A204.1 (cell line): ENCODE results near the gene TOMM20.
"Not testable (repeated sequence)": the region's sequence is repeated elsewhere in the genome, so short reads cannot be mapped to it uniquely, and the experiment has no call there.

Experiments used
- FAIRE-seq: peaks from 2 replicates; lab custom pipeline; 2012; peaks lifted over from hg19 to GRCh38; lab: Jason Lieb, UNC

TOMM20 gene

DNA sequence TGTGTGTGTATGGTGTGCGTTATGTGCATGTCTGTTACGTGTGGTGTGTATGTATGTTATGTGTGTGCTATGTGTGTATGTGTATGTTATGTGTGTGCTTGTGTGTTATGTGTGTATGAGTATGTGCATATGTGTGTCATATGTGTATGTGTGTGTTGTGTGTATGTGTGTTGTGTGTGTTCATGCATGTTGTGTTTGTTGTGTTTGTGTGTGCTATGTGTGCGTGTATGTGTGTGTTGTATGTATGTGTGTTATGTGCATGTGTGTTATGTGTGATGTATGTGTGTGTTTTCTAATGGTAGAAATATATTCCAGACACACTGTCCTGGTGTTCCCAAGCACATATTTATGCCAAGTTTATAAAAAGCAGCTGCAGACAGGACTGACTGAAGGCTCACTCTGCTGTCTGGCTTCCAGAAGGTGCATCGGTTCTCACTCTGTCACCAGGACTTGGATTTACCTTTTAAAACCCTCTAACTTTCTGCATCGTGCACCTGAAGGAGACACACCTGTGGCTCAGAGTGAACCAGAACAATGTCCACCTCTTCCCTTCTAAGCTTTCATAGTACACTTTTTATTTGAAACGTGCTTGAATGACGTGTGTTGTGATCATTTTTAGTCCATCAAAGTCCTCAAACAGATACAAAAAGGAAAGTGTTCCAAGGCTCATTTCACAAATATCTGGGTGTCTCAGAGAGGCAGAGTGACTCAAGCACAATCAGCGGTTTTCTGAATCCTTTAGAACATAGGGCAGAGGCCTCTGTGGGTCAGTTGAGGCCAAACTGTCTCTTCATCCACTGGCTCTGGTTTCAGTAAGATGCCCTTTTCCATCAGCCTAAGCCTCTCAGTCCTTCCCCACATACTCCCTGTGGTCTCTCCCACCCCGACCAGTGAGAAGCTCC, 49.9 kb downstream of the TOMM20 start:
- FAIRE-seq: no peak

DNA sequence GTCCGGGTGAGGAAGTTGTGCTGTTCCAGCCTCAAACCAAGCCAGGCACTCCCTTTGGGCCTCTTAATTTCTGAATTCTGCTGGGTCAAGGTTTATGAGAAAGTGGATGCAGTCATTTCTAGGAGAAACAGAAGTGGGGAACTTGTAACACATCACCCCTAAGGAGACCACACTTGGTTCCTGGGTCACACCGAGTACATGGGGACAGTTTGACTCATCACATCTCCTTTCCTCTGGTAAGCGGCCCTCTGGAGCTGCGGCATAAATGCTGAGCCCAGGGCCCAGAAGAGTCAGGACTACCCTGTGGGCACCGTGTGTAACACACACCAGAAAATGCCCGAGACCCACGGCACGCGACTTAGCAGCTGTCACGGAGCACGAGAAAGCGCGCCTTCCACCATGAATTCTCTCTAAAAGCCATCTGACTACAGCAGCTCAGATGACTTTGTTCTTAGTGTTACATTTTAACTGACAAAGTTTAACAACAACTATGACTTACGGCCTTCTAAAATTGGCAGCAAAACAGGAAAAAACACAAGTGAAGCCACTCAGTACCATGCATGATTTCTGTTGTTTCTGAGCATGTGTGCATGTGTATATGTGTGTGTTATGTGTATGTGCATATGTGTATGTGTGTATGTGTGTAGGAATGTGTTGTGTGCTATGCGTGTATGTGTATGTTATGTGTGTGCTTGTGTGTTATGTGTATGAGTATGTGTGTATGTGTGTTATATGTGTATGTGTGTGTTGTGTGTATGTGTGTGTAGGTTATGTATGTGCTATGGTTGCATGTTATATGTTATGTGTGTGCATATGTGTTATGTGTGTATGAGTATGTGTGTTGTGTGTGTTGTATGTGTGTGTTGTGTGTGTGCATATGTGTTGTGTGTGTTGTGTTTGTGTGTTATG, 50.8 kb downstream of the TOMM20 start:
- no peak for FAIRE-seq

DNA sequence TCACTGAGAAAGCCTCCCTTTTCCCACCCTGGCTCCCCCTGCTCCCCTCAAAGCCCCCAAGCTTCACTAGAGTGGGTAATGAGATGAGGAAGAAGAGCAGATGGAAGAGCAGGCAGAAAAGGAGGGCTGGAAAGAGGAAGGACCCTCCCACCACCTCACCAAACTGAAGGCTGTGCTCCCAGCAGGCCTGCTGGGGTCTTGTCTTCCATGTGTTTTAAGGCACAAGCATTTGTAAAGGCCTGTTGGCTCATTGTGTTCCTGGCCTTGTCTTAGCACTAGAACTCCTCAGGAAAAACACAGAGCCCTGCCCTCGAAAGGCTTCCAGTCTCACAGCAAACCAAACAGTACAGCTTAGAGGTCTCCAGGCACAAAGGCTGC, 51.5 kb downstream of the TOMM20 start:
- no peak for FAIRE-seq

DNA sequence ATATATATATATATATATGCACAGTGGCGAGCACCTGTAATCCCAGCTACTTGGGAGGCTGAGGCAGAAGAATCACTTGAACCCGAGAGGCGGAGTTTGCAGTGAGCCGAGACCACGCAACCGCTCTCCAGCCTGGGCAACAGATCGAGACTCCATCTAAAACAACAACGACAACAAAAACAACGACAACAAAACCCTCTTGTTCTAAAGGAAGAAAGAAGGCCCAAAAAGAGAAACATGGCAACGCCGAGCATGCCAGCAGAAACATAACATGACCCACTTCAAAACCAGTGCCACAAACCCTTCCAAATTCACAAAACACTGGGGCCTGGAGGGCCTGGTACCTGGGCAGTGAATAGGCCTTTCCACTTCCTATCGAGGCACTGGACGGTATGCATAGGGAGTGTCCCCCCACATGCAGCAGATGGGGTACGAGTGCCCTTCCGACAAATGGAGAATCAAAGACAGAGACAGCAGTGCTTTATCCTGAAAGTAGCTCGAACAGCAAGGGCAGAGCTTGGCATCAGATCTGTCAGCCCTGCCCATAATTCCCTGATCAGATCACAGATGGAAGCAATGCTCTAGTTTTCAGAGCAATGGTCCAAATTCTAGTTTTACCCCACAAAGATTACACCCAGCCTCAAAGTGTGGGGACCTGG, 52.0 kb downstream of the TOMM20 start:
- no peak for FAIRE-seq

DNA sequence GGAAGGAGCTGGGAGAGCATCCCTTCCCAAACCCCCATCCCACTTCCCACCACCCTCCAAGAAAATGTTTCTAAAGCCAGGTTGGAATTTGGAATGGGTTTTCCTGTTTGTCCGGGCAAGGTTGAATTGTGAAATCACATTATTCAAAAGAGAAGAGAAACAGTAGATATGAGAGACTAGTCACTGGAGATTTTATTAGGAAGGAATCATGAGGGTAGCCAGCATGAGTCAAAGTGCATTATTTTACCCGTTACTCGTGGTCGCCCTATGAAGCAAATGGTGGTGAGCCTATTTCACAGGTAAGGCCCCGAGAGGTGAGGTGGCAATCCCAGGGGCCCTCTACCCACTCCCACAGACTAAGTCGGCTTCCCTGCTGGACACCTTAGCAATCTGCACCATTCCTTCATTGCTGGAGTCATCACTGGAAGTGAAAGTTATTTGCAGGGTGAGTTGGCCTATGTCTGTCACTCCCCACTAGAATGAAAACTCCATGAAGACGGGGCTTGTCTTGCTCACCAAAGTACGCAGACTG, 52.8 kb downstream of the TOMM20 start:
- FAIRE-seq: no peak

DNA sequence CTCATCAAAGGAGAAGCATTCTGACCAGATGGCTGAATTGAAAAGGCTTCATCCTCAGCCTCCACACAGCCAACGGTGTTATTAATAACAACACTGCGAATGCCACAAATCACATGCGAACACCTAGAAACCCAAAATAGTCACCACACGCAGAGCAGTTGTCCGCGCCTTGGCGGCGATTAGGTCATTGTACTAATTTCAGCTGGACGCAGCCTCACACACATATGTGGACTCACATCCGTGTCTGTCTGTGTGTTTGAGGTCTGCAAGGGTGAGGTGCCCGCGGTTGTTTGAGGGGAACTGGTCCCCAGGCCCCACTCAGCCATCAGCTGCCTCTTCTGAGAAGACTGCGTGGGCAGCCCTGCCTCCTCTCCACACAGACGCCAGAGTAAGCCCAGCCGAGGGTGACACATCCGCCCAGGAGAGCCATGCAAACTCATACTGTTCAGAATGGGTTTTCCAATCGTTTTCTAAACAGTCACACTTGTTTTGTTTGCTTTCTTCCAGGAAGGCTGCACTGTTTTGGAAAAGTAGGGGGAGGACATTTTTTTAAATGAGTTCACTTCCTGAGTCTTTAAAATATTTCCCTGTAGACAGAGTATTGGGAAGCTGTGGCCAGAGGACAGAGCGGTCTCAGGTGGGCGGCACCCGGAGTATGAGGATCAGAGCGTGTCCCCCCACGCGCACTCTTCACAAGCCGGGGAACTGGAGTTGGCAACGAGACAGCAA, 53.4 kb downstream of the TOMM20 start:
- no peak for FAIRE-seq

DNA sequence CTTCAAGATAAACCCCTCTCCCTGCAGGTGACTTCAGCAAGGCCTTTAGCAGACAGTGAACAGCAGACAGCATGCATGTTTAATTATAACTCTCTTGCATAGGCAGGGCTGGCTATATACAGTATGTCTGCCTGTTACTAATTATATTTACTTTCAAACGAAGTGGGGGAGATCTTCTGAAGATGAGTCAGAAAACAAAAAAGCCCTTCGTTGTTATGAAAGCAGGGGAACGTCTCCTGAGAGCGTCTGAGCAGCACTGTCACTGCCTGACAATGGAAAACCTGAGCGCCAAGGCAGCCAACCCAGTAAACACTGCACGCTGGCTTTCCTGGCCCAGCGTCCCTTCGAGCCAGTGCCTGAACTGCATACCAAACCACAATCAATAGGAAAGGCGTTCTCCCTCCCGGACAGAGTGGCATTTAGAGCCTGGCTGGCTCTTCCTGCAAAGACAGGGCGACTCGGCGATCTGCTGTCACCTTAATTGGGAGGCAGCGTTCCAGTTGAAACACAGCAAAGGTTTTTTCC, 54.1 kb downstream of the TOMM20 start:
- FAIRE-seq: no peak

DNA sequence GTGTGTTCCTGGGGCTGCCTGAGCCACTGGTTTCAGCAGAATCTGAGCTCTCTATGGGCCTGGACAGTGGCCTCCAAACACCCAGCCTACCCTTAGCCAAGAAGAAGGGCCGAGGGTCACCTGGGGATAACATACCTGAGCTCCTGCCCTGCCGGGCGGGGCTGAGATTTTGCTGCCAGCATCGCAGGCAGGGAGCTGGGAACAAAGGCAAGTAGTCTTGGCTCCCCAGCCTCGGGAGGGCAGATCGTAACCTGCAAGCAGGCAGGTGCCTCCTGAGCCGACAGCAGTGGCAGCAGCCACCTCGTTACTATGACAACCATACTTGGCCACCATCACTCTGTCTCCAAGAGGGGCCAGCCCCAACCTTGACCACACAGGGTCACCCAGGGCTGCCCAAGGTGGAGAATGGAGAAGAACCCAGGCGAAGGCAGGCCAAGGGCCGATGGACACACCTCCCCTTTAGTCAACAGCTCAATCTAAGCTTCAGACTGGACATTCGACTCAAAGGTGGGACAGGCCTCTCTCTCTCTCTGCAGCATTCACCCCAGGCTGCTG, 54.6 kb downstream of the TOMM20 start:
- FAIRE-seq: no peak

DNA sequence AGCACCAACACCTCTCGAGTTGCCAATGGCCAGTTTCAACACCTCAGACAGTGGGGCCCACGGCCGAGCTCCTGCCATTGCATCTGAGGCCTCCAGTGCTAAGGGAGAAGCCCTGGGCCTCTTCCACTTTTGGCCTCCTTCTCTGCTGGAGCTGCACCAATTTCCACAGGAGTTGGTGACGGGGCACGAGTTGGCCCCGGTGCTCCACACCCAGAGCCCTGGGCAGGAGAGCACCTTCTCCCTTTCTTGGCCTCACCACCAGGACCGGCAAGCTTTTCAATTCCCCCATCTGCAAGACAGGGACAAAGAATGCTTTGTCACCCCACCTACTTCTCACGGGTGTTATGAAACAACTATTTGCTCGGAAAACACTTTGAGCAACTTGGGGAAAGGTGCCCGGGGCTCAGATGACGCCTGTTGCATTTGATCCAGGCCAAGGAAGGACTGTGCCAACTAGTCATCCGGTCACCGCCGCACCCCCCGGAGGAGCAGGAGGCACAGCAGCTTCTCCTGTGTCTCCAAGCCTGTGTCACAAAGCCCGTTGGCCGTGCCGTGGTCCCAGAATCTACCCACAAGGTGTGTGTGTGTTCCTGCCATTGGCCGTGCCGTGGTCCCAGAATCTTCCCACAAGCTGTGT, 55.2 kb downstream of the TOMM20 start:
- no peak for FAIRE-seq

DNA sequence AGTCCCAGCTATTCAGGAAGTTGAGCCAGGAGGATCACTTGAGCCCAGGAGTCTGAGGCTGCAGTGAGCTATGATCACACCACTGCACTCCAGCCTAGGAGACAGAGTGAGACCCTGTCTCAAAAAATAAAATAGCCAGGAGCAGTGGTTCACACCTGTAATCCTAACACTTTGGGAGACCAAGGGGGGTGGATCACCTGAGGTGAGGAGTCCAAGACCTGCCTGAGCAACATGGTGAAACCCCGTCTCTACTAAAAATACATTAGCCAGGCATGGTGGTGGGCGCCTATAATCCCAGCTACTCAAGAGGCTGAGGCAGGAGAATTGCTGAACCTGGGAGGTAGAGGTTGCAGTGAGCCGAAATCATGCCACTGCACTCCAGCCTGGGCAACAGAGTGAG, 56.1 kb downstream of the TOMM20 start:
- FAIRE-seq: not testable (repeated sequence)

DNA sequence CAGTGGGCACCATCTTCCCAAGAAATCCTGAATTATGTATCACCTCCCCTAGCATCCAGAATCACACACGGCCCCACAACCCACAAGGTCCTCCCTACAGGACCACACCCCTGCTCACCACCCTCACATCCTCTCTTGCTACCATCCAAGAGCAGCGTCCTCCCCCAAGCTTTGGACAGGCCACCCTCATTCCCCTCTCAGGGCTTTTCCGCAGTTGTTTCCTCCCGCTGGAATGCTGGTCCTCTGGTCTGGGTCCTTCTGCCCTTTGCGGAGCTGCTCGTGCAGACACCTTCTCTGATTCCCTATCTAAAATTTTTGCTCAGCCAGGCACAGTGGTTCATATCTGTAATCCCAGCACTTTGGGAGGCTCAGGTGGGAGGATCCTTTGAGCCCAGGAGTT, 56.5 kb downstream of the TOMM20 start:
- FAIRE-seq: no peak

DNA sequence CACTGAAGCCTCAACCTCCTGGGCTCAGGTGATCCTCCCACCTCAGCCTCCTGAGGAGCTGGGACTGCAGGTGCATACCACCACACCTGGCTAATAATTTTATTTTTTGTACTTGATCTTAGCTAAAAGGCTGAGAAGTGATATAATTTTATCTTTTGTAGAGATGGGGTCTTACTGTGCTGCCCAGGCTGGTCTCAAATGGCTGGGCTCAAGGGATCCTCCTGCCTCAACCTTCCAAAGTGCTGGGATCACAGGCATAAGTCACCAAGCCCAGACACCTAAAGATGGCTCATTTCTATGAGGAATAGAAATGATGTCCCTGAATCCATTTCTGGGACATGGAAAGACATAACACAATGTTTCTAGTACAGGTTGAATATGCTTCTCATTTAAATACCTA, 57.8 kb downstream of the TOMM20 start:
- no peak for FAIRE-seq

DNA sequence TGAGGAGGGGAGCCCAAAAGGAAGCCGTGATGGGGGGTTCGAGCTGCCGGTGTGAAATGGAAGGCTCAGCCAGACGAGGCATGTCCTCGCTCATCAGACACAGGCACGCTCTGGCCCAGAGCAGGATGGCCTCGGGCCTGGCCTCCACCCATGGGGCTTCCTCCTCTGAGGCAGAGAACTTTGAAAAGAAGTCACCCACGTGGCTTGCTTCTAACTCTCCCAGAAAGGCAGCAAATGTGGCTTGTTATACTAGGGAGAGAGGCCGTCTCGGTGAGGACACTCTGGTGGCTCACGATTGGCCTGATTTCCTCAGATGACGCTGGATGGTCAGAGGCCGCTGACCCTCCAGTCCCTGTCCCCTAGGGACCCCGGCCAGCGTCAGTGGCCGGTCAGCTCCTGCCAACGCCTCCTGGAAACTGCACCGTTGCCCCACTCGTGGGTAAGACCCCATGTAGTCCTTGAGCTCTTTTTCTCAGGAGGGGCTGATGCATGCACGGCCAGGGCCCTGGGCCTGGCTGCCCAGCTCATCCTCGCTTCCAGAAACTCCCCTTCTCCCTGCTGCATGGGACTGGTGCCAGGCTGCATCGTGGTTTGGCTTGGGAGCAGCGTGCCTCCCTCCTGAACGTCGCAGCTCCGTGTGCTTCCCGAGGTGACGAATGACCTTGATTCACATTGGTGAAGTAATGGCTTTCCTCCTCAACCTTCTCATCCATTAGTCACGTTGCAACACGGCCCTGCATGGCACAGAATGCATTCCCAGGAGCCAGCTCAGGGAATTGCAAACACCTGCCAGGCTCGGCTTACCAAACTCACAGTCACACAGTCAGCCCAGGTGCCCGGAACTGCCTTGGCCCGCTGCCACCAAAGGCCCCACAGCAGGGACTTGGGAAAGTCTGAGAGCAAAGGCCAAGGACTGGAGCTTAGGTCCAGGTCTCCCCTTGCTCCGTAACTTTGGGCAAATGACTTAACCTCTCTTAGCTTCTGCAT, 58.8 kb downstream of the TOMM20 start:
- FAIRE-seq: no peak

DNA sequence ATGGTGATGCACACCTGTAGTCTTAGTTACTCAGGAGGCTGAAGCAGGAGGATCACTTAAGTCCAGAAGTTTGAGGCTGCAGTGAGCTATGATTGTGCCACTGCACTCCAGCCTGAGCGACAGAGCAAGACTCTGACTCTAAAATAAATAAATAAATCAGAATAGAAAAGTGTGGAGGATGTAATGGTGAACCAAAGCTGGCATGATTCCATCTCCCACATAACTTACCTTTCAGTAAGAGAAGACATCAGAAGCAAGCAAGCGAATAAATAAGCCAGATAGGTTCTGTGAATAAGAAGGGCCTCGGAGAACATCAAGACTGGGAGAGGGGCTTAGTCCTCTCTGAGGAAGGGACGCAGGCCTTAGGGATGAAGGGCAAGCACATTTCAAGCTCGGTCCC, 59.5 kb downstream of the TOMM20 start:
- no peak for FAIRE-seq

DNA sequence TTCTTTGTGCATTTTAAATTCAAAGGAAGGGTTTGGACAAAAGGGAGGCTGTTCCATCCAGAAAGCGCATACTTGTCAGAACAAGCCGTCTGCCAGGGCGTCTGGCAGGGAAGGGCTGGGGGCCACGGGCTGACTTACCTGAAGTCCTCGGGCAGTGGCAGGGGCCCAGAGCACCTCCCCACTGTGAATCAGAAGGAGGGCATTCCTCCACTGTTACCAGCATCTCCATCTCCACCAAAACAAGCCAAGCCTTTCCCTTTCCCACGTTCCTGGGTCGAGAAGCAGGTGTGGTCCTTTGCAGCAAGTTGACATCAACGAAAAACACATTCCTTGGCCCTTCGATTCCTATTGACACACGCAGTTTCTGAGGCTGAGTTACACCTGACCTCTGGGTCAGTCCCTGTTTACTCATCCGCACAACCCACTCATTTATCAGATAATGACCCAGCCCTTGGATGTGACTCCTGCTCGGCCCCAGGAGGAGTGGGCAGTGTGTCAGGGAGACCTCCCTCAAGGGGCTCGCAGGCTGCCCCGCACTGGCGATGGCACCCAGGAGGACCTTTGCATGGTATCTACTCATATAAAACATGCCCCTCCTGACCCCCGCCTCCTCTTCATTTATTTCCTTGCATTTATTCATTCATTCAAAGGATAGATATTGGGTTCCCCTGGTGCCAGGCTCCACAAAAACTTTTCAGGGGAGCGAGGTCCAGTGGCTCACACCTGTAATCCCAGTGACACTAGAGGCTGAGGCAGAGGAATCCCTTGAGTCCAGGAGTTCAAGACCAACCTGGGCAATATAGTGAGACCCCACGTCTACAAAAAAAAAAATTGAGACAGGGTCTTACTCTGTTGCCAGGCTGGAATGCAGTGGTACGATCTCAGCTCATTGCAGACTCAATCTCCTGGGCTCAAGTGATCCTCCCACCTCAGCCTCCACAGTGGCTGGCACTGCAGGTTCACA, 60.2 kb downstream of the TOMM20 start:
- no peak for FAIRE-seq

DNA sequence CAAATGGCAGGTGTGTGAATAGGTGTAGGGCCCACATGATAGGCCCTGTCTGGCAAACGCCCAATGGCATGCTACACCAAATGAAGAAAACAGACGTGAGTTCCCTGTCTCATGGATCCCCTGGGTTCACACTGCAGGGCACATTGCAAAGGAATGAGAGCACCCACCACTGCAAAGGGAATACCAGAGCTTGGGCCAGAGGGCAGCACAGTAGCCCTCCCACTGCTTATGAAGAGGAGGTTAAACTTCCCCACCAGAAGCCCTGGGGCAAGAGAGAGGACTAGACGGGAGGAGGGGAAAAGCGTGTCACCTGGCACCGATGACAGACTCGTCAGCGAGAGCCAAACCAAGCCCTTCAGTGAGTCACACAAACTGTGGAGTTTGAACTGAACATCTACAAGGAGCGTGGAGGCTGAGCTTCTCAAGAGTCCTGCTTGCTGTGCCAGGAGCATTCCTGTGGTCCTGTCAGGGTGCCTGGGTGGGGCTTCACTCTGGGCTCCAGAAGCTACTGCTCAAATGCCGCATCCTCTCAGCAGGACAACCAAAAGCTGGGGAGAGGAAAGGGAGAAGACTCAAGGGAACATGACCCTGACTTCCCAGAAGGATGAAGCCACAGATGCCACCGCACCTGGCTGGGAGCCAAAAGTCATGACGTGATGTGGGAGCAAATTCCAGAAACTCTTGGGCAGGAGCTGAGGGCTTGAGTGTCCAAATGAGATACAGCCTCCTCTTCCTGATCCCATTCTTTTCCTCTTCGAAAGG, 61.1 kb downstream of the TOMM20 start:
- no peak for FAIRE-seq

DNA sequence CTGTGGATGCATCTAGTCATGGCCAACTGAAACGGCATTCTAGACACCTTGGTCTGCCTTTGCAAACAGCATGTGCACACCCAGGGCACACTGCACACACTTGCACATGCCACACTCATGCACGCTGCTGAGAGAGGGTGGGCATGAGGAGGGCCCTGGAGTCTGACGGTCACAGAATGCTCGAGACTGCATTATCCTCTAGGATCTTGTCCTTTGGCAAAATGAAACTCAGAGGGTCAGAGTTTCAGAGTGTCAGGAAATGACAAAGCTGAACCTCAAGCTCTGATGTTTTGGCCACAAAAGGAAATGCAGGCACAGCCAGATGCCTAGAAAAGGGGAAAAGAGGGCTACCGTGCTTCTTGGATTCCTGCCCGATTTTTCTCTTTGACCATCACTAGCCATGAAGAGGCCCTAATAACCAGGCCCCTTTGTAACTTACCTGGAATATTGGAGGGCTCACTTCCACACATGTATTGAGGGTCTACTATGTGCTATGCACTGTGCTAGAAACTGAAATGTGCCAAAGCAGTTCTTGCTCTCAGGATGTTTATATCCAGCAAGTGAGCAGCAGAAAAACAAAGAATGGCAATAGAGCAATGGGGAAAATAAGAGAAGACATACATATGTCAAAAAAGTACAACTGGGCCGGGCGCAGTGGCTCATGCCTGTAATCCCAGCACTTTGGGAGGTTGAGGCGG, 65.4 kb downstream of the TOMM20 start:
- no peak for FAIRE-seq
